Left renal cortex interstitium (tissue), 4 donors: ENCODE measurements around the gene PAK5. TPM values are rescaled to one million over a fixed set of nuclear protein-coding genes. Genes with fewer than 3 reads are reported as not detected.
A peak's percentile ranks its signal among the peaks of the same experiment; 100 is the strongest.

ENCODE experiments used
- DNase-seq, 4 donors: peaks; one replicate each; pipeline ENCODE4 v3.0.0-alpha.2; 2013; ENCODE audit warnings: low read depth in 4 of 4, low spot score in 2 of 4, missing footprints in 1 of 4
- polyA plus RNA-seq, 4 donors: library from polyadenylated mRNA; unstranded; fragments of 120-200 nt; gene quantifications; one replicate each; pipeline ENCODE4 v1.2.1, GENCODE V29; 2013; ENCODE audit not compliant: insufficient read length in 4 of 4

Gene PAK5
- under 1 TPM; 0.34 to 0.52 (median 0.37) TPM for polyA plus RNA-seq

DNA sequence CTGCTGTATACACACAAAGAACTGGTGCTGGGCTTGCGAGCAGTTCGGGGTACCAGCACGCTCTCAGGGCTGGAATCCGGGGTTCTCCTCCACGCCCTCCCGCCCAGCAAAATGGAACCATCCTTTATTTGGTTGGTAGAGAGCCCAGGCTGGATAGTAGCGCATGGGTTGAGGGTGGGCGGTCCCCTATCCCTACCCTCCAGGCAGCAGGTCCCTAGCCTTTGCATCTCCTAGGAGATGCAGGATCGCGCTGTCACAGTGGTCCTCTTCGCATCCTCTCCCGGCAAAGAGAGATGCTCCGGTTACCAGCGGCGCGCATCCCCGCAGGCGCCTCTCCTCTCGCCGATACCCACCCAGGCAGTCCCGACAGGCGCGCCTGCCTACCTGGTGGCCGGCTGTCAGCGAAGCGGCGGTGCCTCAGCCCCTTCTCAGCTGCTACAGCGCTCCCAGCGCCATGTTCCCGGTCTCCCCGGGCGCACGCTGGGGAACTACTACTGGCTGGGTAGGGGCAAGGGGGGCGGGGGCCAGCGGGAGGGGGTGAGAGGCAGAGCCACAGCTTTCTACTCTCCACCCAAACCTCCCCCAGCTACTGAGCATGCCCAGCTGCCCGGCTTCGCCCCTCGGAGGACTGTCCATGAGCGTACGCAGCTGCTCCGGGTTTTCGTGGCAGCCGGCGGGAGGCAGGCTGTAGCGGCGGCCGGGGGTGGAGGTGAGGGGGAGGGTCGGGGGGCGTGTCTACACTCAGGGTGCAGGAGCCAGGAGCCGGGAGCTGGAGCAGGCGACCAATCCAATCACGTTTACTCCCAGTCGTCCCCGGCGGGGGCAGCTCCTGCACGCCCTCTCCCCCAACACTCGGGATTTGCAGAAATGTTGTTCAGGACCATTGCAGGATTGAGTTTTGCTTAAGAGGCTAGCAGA, at the start of gene PAK5:
Gene PAK5, minus strand, starts transcription at position 699 of the 918 bp plus-strand sequence. CDS start 194,748 bp downstream, outside the sequence.
- peak; percentile 27 to 78 (median 60) for DNase-seq

DNA sequence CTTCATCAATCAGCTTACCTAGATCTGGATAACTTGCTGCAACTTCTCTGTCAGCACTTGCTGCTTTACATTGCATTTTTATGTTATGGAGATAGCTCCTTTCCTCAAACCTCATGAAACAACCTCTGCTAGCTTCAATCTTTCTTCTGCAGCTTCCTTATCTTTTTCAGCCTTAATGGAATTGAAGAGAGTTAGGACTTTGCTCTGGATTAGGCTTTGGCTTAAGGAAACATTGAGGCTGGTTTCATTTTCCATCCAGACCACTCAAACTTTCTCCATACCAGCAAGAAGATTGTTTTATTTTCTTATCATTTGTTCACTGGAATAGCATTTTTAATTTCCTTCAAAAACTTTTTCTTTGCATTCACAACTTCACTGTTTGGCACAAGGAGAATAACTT, 48.8 kb upstream of the PAK5 start:
- DNase-seq: no peak

DNA sequence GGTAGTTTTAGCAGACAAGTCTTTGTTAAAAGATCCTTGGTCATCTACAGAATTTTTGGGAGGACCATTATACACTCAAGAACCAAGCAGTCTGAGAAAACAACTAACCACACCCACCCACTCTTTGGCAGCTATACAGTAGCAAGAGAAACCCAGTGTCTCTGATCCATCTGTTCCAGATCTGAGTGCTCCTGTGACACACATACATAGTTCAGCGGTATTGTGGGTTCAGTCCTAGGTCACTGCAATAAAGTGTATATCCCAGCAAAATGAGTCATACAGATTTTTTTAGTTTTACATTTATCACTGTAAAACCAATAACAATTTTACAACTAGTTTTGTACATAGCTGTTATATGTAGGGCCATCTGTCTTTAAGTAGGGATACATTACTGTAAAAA, 47.4 kb upstream of the PAK5 start:
- DNase-seq: no peak

DNA sequence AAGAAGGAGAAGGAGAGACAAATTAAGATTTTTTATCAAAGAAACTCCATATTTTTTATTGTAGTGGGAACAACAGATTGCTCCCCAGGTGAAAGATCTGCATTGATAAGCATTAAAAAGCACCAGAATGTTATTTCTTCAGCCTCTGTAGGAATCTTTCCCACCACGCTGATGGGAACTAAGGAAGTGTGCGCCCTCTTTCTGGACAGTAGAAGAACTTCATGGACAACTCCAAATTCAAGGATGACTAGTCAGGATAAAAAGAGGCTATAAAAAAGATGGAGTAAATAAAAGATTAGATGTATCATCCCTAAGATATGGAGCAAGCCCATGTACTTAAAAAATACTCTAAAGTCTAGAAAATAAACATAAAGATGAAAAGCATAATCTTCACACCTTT, 45.8 kb upstream of the PAK5 start:
- DNase-seq: no peak

DNA sequence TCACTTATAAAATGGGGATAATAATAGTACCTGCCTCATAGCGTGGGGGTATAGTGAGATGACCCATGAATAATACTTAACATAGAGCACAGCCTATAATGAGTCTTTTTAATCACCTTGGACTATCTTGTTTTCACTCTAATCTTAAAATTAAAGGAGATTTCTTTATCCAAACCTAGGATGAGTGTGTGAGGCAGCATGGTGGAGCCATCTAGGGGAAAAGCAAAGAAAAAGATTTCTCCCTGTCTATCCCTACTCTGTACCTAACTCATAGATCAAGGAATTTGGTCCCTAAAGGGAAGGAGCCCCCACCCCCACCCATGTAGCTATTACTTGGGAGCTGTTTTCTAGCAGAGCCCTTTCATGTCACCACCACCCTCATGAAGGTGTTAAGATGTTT, 45.2 kb upstream of the PAK5 start:
- no peak for DNase-seq

DNA sequence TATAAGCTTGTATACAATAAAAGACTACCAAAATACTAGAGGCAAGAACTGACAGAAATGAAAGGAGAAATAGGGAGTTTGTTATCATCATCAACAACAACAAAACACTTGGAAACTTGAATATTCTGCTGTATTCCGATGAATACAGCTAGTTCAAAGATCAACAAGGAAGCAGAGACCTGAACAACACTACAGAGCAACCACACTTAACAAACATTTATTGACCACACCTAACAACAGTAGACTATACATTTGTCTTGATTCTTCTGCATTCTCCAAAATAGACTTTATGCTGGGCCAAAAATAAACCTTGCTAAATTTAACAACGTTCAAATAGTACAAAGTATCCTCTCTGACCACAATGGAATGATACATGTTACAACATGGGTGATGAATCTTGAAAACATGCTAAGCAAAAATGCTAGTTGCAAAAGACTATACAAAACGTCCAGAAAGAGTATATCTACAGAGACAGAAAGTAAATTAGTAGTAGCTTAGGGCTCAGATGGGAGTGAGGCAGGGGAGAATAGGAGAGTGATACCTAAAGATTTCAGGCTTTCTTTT, 39.1 kb upstream of the PAK5 start:
- no peak for DNase-seq

DNA sequence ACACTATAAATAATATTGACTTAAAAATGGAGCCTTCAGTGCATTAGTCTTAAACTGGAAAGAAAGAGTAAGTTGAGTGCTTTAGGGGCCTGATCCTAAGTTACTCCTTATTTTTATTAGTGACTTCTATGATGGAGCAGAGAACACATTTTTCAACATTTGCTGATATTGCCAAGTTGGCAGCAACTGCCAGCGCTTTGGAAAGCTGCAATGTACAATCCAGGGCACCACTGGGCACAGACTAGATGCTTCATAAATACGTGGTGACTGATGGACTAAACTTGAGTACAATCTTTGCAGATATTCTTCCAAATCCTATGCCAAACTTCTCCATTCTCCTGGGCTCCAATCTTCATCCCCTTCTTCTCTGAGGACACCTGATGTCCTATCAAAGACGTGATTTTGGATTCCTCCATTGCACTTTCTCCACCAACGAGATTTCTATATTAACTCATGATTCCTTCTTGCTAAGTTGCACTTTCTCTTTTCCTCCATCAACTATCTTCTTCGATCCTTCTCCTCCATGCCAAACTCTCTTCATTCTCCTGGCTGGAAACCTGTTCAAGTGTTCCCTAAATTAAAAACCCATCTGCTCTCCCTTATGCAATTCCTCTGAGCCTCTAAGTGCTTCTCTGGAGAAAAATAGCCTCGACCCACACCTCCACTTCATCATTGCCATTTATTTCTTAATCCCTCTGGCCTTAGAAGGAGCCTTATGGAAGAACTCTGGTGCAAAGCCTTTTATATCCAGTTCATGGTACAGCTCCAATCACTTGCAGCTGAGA, 28.5 kb upstream of the PAK5 start:
- no peak for DNase-seq

DNA sequence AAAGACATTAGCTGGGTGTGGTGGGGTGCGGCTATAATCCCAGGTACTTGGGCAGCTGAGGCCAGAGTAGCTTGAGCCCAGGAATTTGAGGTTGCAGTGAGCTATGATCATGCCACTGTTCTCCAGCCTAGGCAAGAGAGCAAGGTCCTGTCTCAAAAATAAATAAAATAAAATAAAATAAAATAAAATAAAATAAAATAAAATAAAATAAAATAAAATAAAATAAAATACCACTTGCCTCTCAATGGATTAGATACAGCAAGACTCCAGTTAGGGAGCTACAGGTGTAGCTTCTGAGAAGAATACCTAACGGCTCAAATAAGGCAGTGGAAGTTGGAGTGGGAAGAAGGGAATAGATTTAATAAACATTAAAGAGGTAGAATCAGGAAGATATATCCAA, 13.7 kb upstream of the PAK5 start:
- DNase-seq: no peak

DNA sequence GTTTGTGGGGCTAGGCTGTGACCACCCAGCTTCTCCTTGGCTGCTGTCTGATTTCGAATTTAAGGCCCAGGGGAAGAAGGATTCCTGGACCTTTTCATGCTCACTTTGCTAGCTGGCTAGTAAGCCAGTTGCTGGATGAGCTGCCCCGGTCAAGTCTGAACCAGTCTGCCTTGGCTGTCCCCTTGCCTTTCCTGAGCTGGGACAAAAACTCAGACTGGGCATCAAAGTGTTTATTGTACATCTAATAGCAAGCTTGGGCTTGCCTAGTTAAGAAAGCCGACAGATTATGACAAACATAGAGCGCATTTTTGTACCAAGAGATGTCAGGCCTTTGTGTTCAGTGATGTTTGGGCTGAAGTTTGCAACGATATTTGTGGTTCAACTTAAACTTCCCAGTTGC, 750 bp upstream of the PAK5 start:
- no peak for DNase-seq

DNA sequence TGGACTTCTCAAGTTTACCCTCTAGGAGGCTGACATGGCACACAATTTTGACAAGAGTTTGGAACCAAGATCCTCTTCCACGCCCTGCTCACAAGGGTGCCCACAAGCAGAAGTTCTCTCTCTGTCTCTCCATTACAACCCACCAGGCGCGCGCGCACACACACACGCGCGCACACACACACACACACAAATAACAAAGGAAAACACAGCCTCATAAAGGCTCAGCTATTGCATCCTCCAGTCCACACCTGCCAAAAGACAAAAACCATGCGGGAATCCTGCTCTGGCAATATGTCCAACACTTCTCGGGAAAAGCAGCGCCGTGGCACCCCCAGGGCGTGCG, 870 bp downstream of the PAK5 start:
- DNase-seq: peak in 1 of 4 donors; percentile 1

DNA sequence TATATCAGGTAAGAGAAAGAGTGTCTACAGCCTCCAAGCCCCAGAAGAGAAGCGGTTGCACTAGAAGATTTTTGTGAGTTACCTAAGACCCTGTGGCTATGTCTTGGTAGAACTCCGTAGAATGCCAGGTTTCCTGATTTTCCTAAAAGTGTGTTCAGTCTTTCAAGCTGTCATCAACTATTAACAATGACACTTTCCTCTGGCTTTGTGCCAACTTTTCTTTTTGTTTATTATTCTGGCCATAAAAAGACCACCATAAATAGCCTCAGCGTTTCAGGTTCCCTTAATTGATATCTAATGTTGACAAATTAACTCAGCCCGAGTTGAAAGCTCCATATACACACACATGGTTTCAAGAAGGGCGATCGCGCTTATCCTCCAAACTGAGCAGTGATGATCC, 1.2 kb downstream of the PAK5 start:
- DNase-seq: no peak

DNA sequence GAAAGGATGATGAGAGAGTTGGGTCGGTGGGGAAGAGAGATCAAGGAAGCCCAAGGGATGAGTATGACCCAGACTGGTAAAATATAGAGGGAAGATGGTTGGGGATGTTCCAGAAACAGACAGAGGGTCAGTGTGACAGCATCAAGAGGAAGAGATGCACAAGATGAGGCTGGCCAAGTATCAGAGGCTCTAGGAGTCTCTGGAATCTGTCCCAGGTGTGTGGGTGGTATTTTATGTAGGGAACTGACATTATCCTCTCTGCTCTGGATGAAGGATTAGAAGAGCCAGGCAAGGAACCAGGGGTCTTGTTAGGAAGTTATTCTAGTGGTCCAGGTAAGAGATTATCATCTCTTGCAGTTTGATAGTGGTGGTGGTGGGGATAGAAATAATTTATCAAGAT, 3.6 kb downstream of the PAK5 start:
- DNase-seq: no peak

DNA sequence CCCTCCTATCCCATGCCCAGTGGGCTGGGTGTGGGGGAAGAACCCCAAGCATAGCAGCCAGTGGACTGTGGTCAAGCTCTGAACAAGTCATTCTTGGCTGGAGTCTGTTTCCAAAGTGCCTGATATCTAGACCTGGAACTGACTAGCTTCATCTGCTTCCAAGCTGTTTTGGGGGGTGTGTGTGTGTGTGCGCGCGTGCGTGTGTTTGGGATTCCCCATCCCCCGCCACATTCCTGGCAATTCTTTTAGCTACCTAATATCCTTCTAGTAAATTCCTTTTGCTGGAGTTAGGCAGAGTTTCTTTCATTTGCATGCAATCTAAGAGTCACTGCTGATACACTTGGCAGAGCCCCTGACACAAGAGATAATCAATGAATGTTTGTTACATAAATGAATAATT, 7.8 kb downstream of the PAK5 start:
- no peak for DNase-seq

DNA sequence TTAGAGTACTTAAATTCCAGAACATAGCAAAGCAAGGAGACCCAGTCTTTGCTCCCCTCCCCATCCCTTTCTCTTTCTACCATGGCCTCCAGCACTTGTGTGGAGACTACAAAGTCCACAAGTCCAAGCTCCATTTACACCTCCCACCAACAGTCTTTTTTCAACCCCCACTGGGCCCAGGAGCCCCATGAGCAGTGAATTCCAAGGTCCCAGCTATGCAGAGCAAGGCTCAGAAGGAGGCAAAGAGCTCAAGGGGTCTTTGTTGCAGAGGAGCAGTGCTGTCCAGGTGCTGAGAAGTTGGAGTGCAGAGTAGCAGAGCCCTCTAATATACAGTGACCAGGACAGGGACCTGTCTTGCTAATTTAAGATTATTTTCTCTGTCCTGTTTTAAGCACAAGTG, 9.0 kb downstream of the PAK5 start:
- no peak for DNase-seq

DNA sequence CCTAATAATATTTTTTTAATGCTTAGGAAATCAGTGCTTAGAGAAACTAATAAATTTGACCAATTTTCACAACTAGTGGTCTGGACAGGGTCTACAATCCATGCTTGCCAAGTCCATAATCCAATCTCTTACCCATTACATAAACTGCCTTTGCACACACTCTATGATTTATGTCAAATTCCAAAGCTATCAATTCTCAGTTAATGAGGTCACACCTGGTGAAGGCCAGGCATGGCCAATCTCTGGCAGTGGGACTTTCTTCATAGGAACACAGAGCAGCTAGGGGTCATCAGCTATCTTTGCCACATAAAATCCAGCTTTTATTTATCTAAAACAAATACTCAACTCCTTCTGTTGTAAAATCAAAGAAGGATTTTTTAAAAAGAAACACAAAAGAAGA, 21.2 kb downstream of the PAK5 start:
- DNase-seq: no peak

DNA sequence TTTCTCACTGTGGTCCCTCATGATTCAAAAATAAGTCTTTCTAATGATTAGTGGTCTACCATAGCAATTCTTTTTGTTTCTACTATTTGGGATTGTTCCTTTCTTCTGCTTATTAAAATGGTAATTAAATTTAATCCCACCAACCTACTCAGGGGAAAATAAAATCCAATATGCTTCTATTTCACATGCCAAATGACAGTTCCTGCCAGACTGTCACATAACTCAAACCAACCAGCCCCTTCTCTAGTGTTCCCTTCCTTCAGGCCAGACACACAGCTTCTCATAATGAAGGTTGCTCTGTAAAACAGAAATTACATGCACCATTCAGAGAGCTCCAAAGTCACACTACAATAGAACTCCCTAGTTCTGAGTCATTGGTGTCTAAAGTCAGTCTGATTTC, 23.2 kb downstream of the PAK5 start:
- DNase-seq: no peak

DNA sequence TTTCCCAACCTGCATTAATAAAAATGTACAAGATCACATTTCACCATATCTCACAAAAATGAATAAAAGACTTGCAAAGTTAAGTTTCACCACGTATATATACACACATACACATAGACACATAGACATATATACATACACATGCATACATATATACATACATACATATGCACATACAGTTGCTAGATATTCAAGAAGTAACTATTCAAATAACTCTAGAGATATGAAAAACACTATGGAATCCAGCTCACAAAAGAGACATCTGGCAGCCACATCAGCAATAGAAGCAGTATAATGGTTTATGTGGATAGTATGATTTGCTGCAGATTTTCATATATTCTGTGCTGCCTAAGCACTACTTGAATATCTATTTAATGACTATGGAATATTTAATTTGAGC, 28.1 kb downstream of the PAK5 start:
- no peak for DNase-seq

DNA sequence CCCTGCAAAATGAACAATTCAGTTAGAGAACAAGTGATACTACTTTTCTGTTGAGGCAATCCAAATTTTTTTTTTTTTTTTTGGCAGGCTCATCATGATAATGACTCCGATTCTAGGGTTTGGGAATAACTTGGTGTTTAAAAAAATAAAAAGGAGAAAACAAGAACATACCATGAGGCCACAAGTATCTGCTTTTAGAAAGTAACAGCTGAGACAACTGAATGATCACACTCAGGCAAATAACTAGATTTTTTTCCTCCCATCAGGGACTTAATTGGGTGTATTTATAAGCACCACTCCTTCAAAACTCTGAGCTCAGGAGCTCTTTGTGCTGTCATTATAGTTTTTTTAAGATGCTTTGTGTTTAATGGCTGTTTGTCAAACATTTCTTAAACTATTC, 29.6 kb downstream of the PAK5 start:
- no peak for DNase-seq

DNA sequence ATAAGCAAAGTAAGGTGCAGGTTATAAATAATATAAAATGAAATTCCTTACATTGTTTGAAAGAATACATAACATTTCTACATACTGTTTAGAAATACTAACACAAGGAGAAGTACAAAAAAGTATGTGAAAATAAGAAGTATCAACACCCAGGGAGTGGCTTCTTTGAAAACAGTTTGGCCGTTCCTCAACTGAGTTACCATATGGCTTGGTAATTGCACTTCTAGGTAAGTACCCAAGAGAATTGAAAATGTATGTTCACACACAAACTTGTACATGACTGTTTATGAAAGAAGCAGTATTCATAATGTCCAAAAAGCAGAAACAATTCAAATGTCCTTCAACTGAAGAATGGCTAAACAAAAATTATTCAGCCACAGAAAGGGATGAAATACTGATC, 30.7 kb downstream of the PAK5 start:
- no peak for DNase-seq

DNA sequence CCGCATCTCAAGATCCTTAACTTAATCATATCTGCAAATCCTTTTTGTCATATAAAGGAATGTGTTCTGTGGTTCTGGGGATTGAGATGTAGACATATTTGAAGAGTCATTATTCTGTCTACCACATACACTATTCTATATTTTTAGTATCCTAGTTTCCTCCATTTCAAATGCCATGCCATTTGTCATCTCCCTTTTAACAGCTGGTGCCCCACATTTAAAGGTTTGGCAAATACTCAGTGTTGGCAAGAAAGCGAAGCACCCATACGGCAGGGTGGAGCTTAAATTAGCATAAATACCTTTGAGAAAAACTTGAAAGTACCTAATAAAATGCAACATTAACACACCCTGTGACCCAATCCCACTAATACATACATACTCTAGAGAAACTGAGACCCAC, 31.7 kb downstream of the PAK5 start:
- DNase-seq: no peak

DNA sequence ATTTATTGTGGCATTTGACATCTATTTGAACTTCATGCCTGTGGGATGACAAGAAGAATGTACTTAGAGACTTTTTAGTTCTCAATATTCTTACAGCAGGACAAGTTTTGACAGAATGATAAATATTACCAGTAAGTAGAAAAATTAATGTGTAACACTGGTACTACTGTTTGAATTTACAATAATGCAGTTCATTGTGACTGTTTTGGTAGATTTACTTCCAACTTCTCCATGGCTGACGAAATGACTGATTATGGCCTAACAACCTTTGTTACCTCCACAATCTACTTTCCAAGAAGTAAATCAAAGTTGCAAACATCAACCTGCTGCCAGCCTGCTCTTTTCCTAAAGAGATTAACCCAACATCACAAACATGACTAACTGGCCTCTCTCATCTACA, 38.5 kb downstream of the PAK5 start:
- no peak for DNase-seq

DNA sequence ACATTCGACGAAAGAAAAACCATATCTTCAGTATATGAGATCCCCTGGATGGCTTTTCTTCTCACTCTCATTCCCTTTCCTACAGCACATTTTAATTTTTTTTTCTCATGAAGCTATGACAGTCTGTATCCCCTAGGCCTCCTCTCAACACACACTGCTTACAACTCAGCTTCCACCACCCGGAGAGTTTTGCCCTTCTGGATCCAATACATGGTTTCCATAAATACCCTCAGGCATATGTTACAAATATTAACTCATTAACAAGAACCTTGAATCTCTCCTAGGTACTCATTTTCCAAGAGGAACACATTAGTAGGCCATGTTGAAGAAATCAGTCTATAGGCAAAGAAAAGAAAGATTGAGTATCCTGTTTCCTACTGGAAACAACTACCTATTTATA, 44.0 kb downstream of the PAK5 start:
- no peak for DNase-seq
